Epithelial cell of prostate (primary cell): ENCODE measurements around the gene FGF12.

Source experiments
- DNase-seq: peaks from one replicate; pipeline ENCODE4 v3.0.0-alpha.2; 2011; ENCODE audit warnings: low read depth, low spot score
- H3K27ac ChIP-seq: fragments of 450-650 bp; 2 replicates; pipeline ENCODE4 v1.5.1; 2017; ENCODE audit warnings: mild to moderate bottlenecking

FGF12 gene

GRCh38 chr3:192284443-192285072, 442.8 kb downstream of the FGF12 start:
- H3K27ac ChIP-seq: no peak overlapping the region
- DNase-seq: peak; percentile 39

- no peak for DNase-seq
- no peak overlapping the region for H3K27ac ChIP-seq
Observed at GRCh38 chr3:192281207-192281880, 446.0 kb downstream of the FGF12 start.

- DNase-seq: no peak
- H3K27ac ChIP-seq: no peak overlapping the region
Observed at GRCh38 chr3:192279664-192280063, 447.7 kb downstream of the FGF12 start.

GRCh38 chr3:192277477-192277876, 449.9 kb downstream of the FGF12 start:
- H3K27ac ChIP-seq: no peak overlapping the region
- DNase-seq: no peak

- peak; percentile 22 for DNase-seq
Observed at GRCh38 chr3:192275741-192276355, 451.5 kb downstream of the FGF12 start.

GRCh38 chr3:192273697-192274010, 453.7 kb downstream of the FGF12 start:
- H3K27ac ChIP-seq: no peak overlapping the region
- DNase-seq: peak; percentile 14

More at GRCh38 chr3:192275741-192276355, 451.5 kb downstream of the FGF12 start:
- no peak overlapping the region for H3K27ac ChIP-seq

- DNase-seq: no peak
- H3K27ac ChIP-seq: no peak overlapping the region
Observed at GRCh38 chr3:192273001-192273696, 454.2 kb downstream of the FGF12 start.

GRCh38 chr3:192262001-192262400, 465.3 kb downstream of the FGF12 start:
- no peak for DNase-seq
- H3K27ac ChIP-seq: no peak overlapping the region

GRCh38 chr3:192261135-192261534, 466.2 kb downstream of the FGF12 start:
- no peak for DNase-seq
- no peak overlapping the region for H3K27ac ChIP-seq

- H3K27ac ChIP-seq: no peak overlapping the region
- DNase-seq: no peak
Observed at GRCh38 chr3:192260116-192261010, 467.0 kb downstream of the FGF12 start.

- DNase-seq: no peak
- H3K27ac ChIP-seq: no peak overlapping the region
Observed at GRCh38 chr3:192259661-192260060, 467.7 kb downstream of the FGF12 start.

GRCh38 chr3:192258721-192259120, 468.6 kb downstream of the FGF12 start:
- no peak for DNase-seq

GRCh38 chr3:192255839-192256238, 471.5 kb downstream of the FGF12 start:
- no peak for DNase-seq
- H3K27ac ChIP-seq: no peak overlapping the region

More at GRCh38 chr3:192258721-192259120, 468.6 kb downstream of the FGF12 start:
- no peak overlapping the region for H3K27ac ChIP-seq

- DNase-seq: no peak
- no peak overlapping the region for H3K27ac ChIP-seq
Observed at GRCh38 chr3:192253138-192253887, 474.0 kb downstream of the FGF12 start.

- no peak overlapping the region for H3K27ac ChIP-seq
- DNase-seq: no peak
Observed at GRCh38 chr3:192249516-192249915, 477.8 kb downstream of the FGF12 start.

GRCh38 chr3:192246847-192247559, 480.3 kb downstream of the FGF12 start:
- H3K27ac ChIP-seq: no peak overlapping the region
- DNase-seq: no peak

GRCh38 chr3:192244591-192244990, 482.8 kb downstream of the FGF12 start:
- no peak for DNase-seq
- H3K27ac ChIP-seq: no peak overlapping the region

- no peak for DNase-seq
- no peak overlapping the region for H3K27ac ChIP-seq
Observed at GRCh38 chr3:192239956-192240355, 487.4 kb downstream of the FGF12 start.
